GM21723 (cell line): Measurements from ENCODE around the gene IDUA.

ENCODE experiments used
- ATAC-seq: cut with Tn5 transposase; IDR thresholded peaks from one replicate; pipeline ENCODE4 v1.9.1; 2021; ENCODE audit warnings: mild to moderate bottlenecking, moderate library complexity; ENCODE audit not compliant: unreplicated experiment

The IDUA gene

GRCh38 chr4:1013225-1014073, 26.6 kb downstream of the IDUA start:
- ATAC-seq, result no peak

GRCh38 chr4:1014291-1015167, 27.7 kb downstream of the IDUA start:
- no peak for ATAC-seq

GRCh38 chr4:1015179-1015578, 28.3 kb downstream of the IDUA start:
- no peak for ATAC-seq

- ATAC-seq, result no peak
Observed at GRCh38 chr4:1015746-1016145, 28.9 kb downstream of the IDUA start.

DNA sequence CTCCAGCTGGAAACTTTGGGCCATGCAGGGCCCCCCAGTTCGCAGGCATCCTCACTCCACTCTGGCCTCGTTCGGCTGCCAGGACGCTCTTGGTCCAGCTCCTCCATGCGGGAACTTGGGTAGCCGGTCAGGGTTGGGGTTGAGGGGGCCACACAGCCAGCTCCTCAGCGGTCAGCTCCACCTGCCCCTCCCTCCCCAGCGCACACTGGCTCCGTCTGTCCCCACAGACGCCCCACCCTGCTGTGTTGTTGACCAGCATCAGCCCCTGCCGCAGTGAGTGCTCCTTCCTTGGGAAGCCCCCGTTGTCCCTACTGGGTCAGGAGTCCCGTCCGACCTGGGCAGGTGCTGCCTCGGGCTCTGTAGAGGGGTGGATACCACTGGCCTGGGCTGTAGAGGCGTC, 30.4 kb downstream of the IDUA start:
- no peak for ATAC-seq

GRCh38 chr4:1017706-1018105, 30.9 kb downstream of the IDUA start:
- ATAC-seq, result no peak

GRCh38 chr4:1018147-1019020, 31.5 kb downstream of the IDUA start:
- ATAC-seq, result no peak

DNA sequence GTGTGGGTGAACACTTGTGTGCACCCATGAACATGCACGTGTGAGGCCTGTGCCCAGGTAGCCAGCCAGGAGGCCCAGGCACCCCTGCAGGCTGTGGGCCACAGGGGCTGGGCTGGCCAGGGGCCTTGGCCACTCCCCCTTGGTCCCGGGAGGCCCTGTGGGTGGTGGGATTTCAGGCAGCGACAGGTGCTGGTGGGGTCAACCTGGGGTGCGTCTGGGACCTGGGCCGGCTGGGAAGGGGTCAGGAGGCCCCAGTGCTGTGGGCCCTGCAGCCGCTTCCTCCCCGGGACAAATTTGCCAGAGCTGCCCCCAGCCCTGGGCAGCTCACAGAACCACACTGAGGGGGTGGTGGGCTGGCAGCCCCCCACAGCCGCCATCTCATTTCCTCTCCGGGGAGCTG, 32.5 kb downstream of the IDUA start:
- no peak for ATAC-seq

DNA sequence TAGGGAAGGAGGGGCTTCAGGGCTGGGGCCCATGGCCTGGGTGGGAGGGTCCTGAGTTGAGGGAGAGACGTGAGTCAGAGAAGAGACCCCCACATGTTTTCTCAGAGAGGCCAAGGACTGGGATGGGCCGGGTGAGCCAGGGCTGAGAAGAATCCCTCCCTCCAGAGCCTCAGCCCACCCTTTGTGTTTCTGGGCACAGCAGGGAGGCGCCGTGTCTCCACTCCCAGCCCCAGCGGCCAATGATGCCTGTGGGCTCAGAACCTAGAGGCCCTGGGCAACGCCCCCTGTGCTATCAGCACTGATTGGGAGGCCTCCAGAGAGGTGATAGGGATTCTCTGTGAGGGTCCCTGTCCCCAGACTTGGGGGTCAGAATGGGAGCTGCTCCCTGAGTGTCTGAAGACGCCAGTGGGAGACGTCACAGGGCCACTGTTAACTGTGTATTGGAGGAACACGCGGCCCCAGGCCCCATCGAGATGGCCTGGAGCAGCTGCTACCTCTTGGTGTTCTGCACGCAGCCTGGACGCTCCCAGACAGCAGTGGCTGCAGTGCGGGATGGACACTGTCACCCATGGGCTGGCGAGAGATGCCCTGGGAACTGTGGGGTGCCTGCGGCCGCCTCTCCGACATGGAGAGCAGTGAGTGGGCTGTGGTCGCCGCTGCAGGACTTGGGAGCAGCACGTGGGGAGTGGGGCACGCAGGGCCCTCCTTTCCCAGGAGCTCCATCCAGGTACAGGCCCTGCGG, 33.1 kb downstream of the IDUA start:
- ATAC-seq, result no peak

GRCh38 chr4:1021386-1022050, 34.7 kb downstream of the IDUA start:
- peak; percentile 64 for ATAC-seq

DNA sequence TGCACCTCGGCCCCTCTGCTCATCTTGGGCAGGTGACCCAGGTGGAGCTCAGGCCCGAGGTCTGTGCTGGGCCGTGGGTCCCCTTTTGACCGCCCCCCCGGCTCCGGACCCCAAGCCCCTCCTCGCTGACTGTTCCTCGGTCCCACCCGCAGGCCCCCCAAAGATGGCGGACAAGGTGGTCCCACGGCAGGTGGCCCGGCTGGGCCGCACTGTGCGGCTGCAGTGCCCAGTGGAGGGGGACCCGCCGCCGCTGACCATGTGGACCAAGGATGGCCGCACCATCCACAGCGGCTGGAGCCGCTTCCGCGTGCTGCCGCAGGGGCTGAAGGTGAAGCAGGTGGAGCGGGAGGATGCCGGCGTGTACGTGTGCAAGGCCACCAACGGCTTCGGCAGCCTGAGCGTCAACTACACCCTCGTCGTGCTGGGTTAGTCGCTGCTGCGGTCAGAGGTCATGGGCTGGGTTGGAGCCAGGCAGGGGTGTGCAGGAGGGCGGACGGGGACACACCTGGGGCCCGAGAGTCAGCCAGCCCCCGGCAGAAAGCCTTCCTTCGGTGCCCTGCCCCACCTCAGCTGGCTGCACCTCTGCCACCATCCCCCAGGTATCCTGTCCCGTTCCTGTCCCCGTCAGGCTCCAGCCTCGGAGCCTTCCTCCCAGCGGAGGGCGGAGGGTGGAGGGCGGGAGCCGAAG, 35.4 kb downstream of the IDUA start:
- ATAC-seq, result no peak

DNA sequence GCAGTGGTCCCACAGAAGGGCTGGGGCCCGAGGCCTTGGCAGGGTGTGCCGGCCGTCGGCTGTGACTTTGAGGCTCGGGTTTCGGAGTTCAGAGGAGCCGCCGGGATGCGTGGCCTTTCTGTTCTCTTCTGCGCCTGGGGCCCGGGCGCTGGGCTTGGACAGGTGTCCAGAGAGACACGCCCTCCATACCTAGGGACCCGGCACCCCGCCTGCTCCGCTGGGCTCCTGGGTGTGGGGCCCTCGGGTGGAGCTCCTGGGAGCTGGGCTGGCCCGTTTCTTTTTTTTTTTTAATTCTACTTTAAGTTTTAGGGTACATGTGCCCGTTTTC, 35.9 kb downstream of the IDUA start:
- ATAC-seq, result no peak

DNA sequence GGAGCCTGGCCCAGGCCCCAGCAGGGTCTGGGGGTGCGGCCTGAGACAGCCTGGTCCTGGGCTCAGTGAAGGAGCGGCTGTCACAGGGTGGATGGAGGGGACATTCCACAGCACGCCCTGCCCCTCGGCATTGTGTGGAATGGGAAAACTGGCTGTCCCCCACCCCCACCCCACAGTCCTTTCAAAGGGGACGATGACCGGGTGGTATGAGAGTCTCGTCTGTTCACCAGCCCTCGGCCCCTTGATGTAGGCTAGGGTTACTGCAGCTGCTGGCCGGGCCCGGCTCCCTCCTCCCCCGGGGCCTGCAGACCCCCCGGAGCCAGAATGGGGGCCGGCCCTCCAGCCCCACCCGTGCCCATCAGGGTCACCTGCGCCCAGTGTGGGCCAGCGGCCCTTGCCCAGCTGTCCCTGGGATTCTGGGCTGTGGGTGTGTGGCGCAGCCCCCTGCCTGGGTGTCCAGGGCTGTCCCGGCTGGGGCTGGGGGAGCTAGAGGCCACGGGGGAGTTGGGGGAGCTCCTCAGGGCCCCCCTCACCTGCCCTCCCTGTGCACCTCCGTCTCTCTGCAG, 36.3 kb downstream of the IDUA start:
- no peak for ATAC-seq

DNA sequence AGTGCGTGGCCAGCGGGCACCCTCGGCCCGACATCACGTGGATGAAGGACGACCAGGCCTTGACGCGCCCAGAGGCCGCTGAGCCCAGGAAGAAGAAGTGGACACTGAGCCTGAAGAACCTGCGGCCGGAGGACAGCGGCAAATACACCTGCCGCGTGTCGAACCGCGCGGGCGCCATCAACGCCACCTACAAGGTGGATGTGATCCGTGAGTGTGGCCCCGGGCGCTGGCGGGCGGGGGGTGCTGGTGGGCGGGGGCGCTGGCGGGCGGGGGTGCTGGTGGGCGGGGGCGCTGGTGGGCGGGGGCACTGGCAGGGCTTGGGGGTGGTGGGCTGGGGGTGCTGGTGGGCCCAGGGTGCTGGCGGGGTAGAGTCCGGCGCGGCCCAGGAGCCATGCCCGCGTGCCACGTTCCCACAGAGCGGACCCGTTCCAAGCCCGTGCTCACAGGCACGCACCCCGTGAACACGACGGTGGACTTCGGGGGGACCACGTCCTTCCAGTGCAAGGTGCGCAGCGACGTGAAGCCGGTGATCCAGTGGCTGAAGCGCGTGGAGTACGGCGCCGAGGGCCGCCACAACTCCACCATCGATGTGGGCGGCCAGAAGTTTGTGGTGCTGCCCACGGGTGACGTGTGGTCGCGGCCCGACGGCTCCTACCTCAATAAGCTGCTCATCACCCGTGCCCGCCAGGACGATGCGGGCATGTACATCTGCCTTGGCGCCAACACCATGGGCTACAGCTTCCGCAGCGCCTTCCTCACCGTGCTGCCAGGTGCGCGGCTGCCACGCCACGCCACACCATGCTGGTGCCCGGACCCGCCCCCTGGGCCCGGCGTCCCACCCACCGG, 37.3 kb downstream of the IDUA start:
- no peak for ATAC-seq

GRCh38 chr4:1024882-1025545, 38.2 kb downstream of the IDUA start:
- no peak for ATAC-seq

DNA sequence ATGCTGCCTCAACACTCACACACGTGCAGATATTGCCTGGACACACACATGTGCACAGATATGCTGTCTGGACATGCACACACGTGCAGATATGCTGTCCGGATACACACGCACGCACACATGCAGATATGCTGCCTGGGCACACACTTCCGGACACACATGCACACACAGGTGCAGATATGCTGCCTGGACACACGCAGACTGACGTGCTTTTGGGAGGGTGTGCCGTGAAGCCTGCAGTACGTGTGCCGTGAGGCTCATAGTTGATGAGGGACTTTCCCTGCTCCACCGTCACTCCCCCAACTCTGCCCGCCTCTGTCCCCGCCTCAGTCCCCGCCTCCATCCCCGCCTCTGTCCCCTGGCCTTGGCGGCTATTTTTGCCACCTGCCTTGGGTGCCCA, 39.3 kb downstream of the IDUA start:
- peak; percentile 68 for ATAC-seq

DNA sequence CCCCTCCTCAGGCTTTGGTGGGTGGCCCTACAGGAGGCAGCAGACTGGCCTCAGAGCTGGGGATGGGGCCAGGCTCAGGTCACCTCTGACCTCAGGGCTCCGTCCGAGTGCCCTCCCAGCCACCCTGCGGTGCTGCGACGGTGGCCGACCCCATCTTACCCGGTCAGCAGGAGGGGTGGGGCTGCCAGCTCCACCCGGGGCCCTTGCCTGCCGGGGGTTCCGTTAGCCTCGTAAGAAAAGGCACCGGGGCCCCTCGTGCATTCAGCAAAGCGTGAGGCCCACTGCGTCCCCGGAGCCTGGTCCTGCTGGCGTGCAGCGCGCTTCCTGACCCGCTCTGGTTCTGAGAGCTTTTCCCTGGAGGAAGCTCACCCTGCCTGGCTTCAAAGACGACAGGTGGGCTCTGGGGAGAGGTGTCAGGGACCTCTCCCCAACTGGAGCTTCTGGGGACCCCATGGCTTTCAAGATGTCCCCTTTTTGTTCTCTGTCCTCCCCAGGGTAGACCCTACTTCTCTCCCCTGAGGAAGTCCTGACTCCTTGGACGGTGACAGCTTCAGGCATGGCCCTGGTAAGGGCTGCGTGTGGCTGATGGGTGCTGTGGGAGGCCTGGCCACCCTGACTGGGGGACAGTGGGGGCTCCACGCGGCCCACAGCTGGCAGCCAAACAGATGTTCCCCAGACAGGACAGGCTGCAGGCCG, 40.5 kb downstream of the IDUA start:
- no peak for ATAC-seq
